Stimulated activated CD8-positive, alpha-beta memory T cell treated with anti-CD3 and anti-CD28 coated beads, Interleukin-7, amount 100 ng/mL, for 4 hours (primary cell): Measurements from ENCODE around the gene DCANP1.
"Not testable (repeated sequence)": the region's sequence is repeated elsewhere in the genome, so short reads cannot be mapped to it uniquely, and the experiment has no call there.

Source experiments
- DNase-seq, 2 donors: peaks; one replicate each; pipeline ENCODE4 v3.0.0-alpha.2; 2020; ENCODE audit warnings: low read depth in 2 of 2

Gene DCANP1

DNA sequence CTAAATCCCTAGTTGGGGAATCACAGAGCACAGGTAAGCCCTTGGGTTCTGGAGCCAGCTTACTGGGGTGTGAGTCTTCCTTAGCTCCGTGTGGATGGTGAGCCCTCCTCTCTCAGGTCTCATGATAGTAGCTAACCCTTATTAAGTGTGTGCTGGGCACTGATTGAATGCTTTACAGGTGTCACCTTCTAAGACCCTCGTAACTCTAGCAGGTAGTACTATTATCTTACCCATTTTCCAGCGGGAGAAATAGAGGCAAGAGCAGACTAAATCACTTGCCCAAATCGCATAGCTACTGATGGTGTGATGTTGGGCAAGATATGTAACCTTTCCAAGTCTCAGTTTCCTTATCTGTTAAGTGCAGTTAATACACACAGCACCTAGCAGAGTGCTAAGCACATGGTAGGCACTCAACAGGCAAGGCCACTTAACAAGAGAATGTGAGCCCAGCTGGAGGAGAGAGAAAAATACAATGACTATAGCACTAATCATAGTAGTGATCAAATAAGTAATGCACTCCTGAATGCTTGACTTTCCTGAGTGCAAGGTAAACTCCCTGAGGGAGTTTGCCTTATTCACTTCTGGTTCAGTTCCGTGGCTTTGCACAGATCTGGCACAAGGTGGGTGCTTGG is at the start of gene DCANP1:
Gene DCANP1 (minus strand): TSS at position 51 of the 632 bp plus-strand sequence. CDS start 240 bp downstream, outside the sequence.
- no peak for DNase-seq

- DNase-seq = not testable (repeated sequence)
Observed at GRCh38 chr5:135495531-135495930, 48.4 kb upstream of the DCANP1 start.

GRCh38 chr5:135494196-135494595 is 47.0 kb upstream of the DCANP1 start:
- no peak for DNase-seq

GRCh38 chr5:135493406-135494180 is 46.4 kb upstream of the DCANP1 start:
- no peak for DNase-seq

DNA sequence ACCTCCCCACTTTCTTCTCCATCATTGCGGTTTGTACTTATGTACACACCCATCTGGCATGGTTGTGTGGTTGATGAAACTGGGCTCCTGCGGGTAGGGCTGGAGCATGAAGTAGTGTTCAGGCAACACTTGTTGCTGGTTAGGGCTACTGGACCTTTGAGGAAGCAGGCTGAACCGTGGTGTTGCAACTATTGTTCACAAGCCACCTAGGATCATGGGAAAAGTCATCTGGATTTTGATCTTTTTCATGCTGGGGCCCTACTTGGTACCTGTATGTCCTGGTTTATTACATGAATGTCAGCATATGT is 45.1 kb upstream of the DCANP1 start:
- no peak for DNase-seq

- DNase-seq = no peak
Observed at GRCh38 chr5:135491552-135492318, 44.6 kb upstream of the DCANP1 start.

- no peak for DNase-seq
Observed at GRCh38 chr5:135491038-135491551, 43.9 kb upstream of the DCANP1 start.

- no peak for DNase-seq
Observed at GRCh38 chr5:135490245-135491037, 43.3 kb upstream of the DCANP1 start.

GRCh38 chr5:135489466-135490244 is 42.5 kb upstream of the DCANP1 start:
- DNase-seq = no peak

- DNase-seq = no peak
Observed at GRCh38 chr5:135488727-135489465, 41.7 kb upstream of the DCANP1 start.

DNA sequence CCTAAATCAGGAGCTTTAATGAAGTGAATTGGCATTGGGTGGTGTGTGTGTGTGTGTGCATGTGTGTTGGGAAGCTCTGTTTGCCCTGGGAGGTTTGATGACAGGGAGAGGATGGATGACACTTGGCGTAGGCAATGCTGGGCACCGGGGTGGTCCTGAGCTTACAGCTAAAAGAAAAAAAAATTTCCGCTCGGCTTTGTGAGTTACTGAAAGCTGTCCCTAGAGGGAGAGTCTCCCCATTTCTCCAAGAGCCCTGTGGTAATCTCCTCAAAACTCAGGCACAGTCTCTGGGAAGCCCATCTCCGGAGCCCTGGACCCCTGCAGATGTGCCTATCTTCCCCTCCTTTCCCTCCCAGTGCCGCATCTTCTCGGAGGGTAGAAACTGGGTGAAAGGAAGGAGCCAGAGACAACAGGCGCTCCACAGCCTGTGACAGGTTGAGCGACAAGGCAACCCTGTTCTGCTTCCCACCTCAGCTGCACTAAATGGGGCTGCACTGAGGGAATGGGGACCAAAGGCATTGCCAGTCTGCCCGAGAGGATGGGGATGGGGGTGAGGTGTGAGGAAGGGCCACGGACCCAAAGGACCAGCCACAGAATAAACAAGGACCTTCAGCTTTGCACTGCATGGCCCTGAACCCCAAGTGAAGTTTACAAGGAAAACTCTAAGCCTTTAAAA is 40.8 kb upstream of the DCANP1 start:
- DNase-seq = no peak

DNA sequence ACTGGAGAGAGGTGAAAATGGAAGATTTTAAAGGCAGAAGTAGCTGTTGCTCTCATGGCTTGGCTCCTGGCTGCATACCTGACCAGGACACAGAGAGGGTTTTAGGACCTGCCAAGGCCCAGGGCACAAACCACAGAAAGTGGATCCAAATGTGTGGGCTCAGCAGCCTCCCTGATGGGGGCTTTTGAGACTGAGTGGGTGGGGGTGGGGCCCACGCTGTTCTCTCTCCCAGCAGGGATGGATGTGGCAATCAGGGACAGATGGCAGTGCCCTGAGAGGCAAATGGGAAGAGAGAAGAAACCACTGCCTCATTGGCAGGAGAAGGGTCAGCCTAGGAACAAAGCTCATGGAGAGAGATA is 39.9 kb upstream of the DCANP1 start:
- DNase-seq = no peak

DNA sequence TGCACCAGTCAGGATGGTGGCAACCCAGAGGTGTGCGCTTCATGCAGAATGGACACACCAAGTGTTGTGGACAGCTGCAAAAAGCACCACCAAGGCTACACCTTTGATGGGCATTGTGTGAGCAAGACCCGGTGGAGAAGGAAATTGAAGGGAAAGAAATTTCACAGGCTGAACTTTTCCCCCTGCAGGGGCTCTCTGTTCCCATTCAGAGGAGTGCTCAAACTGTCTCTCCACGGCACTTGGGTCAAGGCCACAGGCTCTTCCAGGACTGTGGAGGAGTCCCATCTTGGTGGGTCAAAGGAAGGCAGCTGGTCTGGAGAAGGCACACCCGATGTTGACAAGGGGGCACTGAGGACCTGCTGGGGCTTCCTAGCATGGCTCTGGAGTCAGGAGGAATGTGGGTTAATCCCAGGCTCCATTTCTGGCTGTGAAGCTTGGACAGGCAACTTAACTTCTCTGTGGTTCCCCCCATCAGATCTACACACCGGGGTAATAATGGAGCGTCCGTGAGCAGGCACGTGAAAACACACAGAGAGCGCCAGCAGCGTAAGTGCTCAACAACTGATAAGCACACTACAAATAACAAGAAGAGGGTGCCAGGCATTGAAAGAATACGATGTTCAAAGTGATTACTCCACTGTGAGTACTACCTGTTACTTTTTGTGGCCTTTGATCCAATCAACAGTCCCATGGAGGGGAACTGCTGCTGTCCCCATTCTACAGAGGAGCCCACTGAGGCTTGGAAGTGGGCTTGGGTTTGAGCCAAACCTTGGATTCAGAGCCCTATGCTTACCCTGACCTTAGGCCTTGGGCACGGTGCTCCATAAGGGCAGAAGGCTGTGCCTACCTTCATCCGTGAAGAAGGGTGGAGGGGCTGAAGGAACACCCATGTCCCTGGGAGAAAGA is 39.2 kb upstream of the DCANP1 start:
- no peak for DNase-seq

GRCh38 chr5:135484674-135485086 is 37.5 kb upstream of the DCANP1 start:
- DNase-seq = no peak

DNA sequence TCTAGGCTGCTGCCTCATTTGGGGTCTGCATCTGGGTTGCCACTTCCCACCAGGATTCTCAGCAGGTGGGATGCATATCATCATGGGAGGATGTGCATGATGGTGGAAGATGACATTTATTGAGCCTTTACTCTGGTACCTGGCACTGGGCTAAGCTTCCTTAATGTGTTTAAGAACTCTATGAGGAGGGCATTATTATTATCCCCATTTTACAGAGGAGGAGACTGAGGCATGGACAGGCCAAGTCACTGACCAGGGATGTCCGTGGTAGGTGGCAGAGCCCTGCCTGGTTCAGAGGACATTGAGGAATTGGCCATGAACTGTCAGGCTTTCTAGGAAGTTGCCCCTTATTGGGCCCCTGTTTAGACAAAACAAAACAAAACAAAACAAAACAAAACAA is 36.1 kb upstream of the DCANP1 start:
- DNase-seq = no peak

GRCh38 chr5:135482381-135482933 is 35.3 kb upstream of the DCANP1 start:
- no peak for DNase-seq

- no peak for DNase-seq
Observed at GRCh38 chr5:135481909-135482311, 34.8 kb upstream of the DCANP1 start.

- no peak for DNase-seq
Observed at GRCh38 chr5:135481387-135481786, 34.2 kb upstream of the DCANP1 start.
